NOMO-1 (cell line): ENCODE results near the gene PAX3.

Source experiments
- DNase-seq, 2 experiments: peaks; one replicate each; lab custom pipeline; 2025; ENCODE audit not compliant: unreplicated experiment in 2 of 2; lab: John Stamatoyannopoulos, UW

PAX3 gene

DNA sequence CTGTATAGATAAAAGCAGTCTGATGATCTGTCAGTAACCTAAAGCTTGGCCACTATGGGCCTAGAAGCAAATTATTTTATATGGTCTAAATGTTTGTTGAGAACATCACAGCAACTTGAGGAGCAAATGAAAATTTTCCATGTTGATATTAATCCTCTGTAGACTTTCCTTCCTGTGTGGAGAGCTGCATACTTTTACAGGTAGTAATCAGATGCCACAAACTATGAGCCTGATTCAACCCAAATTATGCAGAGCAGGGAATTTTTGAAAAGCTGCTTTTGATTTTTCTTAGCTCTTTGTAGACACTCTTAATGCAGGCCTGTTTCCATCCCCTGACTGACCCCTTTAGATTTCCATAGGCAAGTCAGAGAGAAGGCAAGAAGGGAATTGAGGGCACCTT, 17.3 kb downstream of the PAX3 start:
- DNase-seq, result no peak

DNA sequence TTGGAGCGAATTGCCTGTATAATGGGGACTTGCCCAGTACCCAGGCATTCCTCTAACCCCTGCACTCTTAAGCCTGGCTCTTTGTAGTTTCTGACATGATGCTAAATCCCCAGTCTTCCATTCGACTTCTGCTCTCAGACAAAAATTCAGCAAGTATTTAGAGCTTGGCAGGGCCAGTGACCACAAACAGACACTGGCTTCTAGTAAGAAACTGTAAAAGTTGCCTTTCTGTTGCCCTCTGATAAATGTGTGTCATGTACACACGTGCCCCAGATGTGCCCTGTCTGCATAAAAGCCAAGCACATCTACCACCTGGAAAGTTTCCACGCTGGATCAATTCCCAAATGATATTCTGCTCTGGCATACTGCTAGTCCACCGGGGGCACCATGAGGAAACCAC, 18.0 kb downstream of the PAX3 start:
- DNase-seq, result no peak

DNA sequence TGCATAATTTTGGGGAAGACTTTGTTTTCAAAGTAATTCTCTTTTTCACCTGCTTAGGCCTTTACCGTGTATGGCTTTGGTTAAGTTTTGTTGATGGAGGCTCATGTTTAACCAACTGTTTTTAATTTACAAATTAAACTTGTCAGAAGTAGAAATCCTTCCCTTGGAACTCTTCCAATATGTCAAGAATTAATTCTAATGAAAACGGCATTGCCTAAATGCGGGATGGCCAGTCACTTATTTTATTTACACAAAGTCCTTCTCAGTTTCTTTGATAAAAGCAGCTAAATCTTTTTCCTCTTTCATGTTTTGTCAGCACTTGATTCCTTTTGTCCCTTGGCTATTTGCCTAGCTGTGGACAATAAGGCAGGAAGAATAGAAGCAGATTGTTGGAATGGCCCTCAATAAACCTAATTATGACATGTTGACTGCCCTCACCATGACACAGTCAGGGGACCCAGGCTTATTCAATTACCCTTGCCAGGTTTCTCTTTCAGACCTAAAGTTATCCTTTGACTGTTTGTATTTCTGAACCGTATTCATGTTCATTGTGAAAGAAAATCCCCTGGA, 26.3 kb downstream of the PAX3 start:
- DNase-seq, result no peak

DNA sequence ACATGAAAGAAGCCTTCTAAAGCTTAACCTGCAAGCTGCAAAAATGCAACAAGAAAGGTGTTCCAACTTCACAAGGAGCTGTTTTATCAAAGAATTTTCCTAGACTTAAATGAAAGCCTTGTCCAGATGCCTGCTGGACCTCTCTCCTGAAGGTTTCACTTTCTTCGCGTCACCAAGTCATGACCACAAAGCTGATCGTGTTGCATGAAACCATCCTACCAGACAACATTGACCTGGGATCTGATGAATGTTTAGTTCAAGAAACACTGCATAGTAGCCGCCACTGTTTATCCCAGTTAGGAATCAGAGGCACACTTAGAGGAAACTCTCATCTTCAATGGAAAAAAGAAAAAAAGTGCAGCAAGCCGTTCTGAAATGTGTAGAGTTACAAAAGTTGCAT, 26.9 kb downstream of the PAX3 start:
- DNase-seq, result no peak

DNA sequence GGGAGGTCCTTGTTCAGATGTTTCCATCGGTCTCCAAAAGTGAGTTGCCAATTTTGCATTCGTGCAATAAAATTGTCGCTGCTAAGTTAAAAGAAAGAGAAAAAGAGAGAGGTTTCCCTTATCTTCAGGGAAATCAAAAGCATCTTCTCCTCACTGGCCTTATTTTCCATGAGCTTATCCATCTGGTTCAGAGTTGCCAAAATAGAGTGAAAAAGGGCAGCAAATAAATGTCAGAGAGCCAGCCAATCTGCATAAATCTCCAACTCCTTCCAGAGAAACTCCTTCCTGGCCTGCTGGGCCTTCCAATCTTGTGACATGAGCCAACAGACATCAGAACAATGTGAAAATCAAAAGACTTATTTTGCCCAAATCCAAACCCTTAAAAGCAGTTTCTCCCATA, 28.4 kb downstream of the PAX3 start:
- no peak for DNase-seq

DNA sequence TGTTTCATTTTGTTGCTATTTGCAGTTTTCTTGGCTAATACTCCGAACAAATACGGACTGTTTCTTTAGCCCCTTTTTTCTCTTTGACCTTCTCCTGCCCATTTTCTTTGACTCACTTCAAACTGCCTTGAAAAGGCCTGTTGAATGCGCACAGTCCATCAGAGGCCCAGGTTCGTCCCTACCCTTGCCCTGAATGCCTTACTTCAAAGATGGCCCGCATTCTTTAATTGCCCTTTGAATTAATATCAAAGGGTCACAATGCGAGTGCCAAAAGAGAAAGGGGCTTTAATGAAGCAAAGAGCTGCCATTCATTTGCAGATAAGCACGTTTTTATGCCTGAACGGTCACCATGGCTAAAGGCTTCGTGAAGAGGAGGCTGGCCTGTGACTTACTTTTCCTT, 29.7 kb downstream of the PAX3 start:
- no peak for DNase-seq

DNA sequence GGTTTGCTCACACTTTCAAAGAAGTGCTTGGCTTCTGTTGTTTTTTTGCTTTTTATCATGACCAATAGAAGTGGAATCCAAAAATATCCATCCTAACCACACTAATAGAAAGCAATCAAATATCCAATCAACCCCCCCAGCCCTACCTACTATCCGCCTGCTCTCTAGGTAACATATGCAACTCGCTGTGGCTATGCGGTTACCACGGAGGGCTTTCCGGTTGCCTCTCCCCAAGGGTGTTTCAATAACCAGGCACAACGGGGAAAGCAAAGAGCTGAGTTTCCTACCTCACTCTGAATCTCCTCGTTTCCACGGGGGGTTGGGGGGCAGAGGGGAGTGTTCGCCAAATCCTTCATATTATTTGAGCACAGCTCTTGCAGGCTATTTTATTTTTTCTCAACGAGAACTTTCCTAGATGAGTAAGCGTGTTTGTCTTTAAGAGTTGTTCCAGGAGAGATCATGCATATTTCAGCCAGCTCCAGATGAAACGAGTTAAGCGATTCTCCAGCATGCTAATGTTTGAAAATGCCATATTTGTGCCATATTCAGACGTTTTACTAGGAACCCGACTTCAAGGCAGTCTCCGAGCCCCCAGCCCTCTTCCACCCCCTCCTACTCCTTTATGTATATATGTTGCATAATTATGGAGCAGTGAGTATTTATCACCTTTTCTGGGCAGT, 30.3 kb downstream of the PAX3 start:
- DNase-seq, result no peak

DNA sequence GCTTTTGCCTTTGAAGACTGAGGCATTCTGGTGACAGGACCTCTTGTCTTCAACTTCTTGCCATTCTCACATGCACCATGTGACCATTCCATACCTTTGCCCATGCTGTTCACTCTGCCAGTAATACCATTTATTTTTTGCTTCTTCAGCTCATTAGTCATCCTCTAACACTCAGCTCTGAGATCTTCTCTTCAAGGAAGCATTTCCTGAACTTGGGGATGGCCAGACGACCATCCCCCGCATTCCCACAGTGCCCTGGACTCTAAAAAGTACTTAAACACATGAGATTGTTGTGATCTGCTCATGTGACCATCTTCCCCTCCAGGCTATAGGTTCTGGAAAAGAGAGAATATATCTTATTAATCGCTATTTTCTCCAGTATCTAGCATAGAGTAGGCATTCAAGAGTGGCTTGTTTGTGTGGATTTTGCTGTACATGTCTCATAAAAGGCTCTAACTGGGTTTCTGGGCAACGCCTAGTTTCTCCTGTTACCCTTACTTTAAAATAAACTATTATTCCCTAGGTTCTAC, 33.9 kb downstream of the PAX3 start:
- DNase-seq, result no peak

DNA sequence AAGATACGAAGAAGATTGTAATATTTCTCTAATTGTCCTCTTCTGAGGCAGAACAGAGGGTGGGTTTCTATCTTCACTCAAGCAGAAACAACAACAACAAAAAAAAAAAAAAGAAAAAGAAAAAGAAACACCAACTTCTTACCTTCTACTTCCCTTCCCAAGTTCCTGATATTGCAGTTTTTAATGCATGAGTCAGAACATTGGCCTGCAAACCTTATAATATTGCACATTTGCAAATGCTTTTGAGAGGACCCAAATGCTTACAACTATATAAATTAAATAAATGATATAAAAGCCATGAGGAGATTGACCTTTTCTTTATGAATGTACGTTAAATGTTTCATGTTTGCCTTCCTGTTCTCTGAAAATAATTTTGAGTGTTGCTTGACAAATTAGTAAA, 37.3 kb downstream of the PAX3 start:
- no peak for DNase-seq

DNA sequence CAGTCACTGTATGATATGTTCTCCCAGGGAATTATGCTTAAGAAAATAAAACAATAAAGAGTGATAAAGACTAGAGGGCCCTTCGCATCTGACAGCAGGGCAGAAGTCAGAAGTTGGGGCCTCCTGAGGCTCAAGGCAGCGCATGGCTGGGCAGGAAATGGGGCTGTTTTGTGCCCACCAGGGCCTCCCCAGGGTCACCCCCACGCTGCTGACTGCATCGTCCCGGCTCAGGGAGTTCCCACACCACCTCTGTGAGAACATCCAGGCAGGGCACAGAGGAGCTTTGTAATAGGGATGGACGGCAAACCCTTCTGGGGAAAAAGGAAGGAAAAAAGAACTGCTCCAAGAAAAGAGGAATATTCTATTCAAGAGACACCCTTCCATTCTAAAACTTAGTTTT, 41.2 kb downstream of the PAX3 start:
- no peak for DNase-seq

DNA sequence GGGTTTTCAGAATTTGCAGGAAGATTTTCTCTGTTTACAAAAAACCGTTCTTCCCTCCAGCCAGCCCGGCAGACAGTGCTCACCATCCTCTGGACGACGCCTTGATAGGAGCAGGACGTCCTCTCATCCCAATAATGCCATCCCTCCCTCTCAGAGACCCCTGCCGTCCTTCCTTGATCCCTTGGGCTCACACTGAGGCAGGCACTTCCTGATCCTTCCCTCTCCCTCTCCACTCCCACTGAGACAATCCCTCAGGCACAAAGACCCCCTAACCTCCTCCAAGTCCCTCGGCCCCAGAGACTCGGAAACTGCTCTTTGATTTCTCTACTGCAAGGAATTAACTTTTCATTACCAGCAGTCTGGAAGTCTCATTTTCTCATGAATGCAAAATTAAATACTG, 42.5 kb downstream of the PAX3 start:
- DNase-seq, result no peak

DNA sequence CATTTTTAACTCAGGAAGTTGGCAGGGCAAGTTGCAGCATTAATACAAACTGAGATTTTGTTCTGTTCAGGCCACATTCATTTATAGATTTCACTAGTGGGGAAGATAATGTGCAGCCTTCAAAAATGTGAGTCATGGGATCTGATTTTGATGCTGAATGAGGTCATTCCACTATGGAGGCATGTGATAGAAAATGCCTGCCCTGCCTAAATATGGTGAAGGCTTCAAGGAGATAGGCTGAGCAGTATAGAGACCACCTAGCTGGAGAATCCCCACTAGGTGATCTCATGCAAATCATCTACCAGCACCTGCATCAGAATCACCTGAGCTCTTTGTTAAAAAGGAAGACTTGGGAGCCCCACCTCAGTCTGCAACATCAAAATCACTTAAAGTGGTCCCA, 43.7 kb downstream of the PAX3 start:
- DNase-seq, result no peak

DNA sequence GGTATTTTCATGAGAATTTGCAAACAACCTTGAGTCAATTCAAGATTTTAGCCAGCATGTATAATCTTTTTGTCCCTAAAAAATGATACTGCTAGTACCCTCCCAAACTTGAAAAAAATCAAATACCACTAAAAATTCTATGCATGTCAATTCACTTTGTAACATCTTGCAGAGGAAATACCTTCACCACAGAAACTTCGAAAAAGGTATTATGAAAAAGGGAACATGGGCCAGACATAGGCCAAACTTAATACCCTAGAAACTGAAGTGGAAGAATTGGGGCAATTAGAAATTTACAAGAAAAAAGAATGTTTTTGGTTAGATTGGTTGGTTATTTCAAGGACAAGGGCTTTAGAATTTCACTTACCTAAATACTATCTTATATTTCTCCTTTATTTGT, 48.5 kb downstream of the PAX3 start:
- DNase-seq, result no peak

DNA sequence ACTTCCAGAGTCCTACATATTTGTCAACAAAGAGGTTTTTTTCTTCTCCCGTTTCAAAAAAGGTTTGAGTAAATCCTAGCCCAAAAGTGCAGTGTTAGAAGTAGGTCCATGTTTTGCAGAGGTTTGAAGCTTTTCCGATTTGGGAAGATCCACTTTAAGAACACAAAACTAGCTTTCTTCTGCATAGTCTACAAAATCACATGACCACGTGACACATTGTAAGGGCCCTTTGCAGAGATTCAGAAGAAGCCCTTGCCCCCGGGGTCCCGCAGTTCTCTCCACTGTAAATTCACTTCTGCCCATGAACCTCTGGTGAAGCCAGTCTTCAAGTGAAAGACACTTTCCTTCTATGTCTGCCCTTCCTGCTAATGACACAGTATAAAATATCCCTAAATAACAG, 49.4 kb downstream of the PAX3 start:
- DNase-seq, result no peak

DNA sequence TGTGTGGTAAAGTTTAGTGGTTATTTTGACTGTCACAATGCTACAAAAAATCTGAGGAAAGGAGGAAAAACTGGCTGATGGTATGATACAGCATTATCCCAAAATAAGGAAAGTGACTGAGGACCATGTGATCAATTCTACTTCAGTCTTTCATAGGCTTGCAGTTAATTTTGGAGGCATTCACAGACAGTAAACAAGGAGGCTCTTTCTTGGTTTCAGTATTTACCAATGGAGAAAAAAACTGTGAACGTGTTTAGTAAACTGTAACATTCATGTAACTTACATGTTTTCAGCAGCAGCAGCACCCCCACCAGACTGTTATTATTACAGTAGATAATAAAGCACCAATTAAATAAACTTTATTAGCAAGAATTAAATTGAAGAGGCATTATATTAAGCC, 50.0 kb downstream of the PAX3 start:
- DNase-seq, result no peak

DNA sequence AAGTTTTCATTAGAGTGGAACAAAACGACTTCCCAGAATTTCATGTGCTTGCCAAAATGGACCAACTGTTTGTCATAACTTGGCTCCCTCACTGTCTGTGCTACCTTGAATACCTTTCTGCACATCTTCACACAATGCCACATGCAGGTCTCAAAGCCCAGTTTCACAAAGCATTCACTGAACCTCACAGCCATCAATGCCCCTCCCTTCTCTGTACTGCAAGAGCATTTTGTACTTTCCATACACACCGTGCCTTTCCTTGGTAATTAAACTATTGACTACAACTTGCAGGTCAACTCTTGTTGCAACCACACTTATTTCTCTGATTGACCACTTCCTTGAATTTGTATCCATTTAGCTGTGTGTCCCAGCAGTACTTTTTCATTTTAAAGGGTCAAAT, 50.5 kb downstream of the PAX3 start:
- no peak for DNase-seq

DNA sequence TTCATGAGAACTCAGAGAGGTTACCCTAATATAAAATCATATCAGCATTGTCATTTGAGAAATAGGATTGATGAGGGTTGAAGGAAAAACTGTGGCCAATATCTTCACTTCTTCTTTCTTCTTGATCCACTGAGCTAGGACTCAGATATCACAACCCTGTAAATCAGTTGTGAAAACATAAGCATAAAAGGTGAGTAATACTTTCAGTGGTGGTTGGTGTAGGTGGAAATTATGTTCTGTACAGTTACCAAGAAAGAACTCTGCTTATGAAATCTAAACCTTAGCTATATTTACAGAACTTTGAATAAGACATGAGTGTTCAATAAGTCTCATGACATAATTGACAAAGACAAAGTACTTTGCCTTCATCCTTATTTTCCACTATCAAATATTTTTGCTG, 56.3 kb downstream of the PAX3 start:
- DNase-seq, result no peak

DNA sequence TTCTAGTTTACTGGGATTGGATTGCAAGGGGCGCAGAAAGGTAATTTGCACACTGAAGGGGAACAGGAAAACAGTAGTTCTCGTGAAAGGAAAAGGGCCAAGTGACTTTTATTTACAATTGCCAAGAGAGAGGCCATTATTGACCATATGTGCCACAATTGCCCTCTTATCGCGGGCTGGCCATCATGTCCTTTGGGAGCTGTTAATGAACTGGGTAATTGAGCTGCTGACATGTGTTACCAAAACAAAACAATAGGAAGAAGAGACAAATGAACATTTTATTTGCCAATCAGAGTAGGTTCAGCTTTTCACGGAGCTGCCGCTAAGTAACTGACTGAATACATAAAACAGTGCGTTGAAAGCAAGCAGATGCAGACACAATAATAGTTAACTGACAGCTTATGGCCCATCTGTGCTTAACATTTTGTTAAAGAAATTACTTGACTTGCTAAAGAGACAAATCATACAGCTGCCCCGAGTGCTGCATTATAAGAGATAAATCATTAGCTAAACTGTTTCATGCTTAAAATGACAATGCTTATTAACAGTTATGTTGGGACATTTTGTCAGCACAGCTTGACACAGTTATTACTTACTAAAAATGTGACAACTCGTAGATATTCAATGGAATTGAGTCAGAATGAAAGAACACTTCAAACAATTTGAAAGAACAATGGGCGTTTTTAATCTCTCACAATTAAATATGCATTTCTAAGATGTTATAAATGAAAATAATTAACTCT, 57.5 kb downstream of the PAX3 start:
- no peak for DNase-seq

DNA sequence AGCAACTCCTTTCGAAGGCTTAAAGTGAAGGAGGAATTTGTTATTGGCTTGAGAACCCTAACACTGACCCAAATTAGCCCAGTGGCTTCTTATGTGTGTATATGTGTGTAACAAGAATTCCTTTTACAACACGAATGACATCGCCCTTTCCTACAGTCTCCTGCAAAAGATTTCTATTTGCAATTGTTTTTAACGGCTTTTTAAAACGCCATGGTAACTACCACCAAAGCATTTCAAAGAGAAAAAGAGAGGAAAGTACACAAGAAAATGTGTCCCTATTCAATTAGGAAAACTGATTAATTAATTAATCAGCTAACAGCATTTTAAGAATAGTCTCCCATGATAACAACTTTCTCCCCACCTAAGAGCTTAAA, 58.1 kb downstream of the PAX3 start:
- no peak for DNase-seq

DNA sequence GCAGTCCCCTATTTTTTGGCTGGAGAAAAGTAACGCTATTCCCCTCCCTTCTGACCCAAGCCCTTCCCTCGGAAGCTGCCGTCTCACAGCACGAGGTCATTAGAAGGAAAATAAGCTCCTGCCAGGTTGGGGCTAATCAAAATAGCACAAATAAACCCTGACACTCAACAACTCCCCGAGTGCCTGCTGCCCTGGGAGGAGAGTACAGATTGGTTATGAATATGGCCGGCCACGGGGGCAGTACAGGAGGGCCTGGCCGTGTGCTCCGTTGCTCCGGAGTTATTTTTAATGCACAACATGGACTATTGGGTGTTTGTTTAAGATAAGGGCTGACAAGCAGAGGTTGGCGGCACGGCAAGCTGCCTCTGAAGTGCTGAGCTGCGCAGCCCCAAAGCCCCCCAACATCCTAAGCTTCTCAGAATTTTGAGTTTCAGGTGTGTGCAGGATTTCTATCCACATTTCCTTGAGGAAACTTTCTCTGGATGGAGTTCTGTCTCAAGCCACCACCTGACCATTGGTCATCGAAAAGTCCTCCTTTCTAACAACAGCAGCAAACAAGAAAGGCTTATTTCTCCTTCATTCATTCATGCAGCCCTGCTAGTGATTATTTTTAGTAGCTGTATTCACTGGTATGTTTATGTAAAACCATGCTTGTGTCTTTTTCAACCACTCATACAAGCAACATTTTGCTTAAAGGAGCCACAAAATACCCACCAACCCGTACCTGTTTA, 58.7 kb downstream of the PAX3 start:
- DNase-seq, result no peak

DNA sequence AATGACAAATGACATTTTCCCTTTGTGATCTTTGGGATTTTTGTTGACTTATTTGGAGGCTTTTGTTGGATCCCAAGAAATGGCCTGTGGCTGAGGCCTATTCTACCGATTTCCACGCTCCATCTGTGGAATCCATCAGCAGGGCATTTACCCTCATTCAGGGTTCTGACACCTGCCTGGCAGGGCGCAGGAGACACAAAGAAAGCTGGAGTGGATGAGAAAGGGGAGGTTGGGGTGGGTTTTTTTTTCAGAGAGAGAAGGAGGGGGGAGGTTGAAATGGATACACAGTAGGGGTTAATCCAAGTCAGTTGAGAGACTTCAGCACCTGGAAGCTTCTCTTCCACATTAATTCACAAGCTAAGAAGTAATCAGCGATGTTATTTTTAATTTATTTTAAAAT, 59.7 kb downstream of the PAX3 start:
- DNase-seq, result no peak

DNA sequence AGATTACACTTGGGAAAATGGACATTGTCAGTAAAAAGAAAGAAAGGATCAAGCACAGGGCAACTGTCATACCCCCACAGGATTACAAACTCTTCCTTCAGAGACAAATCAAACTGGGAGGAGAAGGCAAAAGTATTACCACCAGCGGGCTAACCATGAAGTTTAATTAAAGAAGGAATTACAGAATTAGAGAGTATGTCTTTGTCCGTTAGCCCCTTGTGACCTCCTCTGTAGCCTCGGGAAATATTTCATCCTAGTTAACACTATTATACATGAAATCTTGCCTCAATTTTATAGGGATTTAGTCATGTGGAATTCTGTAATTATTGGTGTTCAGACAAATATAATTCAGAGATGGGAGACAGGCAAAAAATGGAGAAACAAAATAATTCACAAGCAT, 60.7 kb downstream of the PAX3 start:
- DNase-seq, result no peak
